ENCODE data around the gene UFSP1. TPM values are rescaled to one million over a fixed set of nuclear protein-coding genes. Genes with fewer than 3 reads are reported as not detected.
A peak's percentile ranks its signal among the peaks of the same experiment; 100 is the strongest.

The UFSP1 gene
- total and polyA plus RNA-seq, 2 of the 13 experiments (the other 11 are each of a cell fraction or from before 2014, with no cell fraction given): 0.65 to 3.3 TPM

DNA sequence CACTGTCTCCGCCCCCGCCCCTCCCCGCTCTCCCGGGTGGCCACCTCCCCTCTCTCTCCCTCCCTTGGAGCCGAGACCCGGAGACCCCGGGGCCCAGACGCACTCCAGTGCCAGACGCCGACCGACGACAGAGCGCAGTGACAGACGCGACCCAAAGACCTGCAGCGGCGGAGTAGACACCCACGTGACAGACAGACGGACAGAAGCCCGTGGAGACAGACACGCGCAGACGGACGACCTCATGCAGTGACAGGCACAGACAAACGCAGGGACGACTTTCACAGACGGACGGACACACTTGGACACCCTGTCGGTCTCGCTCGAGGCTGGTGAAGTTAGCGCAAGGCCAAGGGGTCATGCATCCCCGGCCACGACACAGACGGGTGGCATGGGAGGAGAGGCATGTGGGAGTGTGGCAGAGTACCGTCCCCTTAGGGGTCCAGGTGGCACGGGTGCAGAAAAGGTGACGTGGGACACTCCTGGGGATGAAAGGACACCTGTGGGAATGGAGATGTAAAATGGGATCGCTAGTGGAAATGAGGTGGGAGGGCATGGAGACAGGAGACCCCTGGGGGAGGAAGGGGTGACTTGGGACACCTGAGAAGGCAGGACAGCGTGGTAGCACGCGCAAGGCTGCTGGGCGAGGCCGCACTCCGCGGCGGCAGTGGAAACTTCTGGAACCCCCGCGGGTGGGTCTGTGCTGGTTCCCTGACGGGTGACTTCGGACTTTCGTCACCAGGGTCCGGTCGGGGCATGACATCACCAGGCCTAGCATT is 6.6 kb upstream of the UFSP1 start (continued):
- no peak for TF ChIP-seq ZNF552 (CRISPR knock-in tag; IDR thresholded peaks at IDR 0.05; ENCODE audit: borderline replicate concordance)
- TF ChIP-seq, protein P1, sequence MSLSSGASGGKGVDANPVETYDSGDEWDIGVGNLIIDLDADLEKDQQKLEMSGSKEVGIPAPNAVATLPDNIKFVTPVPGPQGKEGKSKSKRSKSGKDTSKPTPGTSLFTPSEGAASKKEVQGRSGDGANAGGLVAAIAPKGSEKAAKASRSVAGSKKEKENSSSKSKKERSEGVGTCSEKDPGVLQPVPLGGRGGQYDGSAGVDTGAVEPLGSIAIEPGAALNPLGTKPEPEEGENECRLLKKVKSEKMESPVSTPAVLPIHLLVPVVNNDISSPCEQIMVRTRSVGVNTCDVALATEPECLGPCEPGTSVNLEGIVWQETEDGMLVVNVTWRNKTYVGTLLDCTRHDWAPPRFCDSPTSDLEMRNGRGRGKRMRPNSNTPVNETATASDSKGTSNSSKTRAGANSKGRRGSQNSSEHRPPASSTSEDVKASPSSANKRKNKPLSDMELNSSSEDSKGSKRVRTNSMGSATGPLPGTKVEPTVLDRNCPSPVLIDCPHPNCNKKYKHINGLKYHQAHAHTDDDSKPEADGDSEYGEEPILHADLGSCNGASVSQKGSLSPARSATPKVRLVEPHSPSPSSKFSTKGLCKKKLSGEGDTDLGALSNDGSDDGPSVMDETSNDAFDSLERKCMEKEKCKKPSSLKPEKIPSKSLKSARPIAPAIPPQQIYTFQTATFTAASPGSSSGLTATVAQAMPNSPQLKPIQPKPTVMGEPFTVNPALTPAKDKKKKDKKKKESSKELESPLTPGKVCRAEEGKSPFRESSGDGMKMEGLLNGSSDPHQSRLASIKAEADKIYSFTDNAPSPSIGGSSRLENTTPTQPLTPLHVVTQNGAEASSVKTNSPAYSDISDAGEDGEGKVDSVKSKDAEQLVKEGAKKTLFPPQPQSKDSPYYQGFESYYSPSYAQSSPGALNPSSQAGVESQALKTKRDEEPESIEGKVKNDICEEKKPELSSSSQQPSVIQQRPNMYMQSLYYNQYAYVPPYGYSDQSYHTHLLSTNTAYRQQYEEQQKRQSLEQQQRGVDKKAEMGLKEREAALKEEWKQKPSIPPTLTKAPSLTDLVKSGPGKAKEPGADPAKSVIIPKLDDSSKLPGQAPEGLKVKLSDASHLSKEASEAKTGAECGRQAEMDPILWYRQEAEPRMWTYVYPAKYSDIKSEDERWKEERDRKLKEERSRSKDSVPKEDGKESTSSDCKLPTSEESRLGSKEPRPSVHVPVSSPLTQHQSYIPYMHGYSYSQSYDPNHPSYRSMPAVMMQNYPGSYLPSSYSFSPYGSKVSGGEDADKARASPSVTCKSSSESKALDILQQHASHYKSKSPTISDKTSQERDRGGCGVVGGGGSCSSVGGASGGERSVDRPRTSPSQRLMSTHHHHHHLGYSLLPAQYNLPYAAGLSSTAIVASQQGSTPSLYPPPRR (CRISPR knock-in tag; IDR thresholded peaks at IDR 0.05; ENCODE audit: borderline replicate concordance): 0 out of 2 replicates have a peak, but pooled peaks have one; percentile 23
- TF ChIP-seq, protein P2, sequence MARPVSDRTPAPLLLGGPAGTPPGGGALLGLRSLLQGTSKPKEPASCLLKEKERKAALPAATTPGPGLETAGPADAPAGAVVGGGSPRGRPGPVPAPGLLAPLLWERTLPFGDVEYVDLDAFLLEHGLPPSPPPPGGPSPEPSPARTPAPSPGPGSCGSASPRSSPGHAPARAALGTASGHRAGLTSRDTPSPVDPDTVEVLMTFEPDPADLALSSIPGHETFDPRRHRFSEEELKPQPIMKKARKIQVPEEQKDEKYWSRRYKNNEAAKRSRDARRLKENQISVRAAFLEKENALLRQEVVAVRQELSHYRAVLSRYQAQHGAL (CRISPR knock-in tag; IDR thresholded peaks at IDR 0.05; ENCODE audit: not compliant biosample characterization): no peak
- TF ChIP-seq, protein P3, sequence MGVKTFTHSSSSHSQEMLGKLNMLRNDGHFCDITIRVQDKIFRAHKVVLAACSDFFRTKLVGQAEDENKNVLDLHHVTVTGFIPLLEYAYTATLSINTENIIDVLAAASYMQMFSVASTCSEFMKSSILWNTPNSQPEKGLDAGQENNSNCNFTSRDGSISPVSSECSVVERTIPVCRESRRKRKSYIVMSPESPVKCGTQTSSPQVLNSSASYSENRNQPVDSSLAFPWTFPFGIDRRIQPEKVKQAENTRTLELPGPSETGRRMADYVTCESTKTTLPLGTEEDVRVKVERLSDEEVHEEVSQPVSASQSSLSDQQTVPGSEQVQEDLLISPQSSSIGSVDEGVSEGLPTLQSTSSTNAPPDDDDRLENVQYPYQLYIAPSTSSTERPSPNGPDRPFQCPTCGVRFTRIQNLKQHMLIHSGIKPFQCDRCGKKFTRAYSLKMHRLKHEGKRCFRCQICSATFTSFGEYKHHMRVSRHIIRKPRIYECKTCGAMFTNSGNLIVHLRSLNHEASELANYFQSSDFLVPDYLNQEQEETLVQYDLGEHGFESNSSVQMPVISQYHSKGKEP (CRISPR knock-in tag; IDR thresholded peaks at IDR 0.05): no peak
- TF ChIP-seq CCAR2 (optimal IDR thresholded peaks at IDR 0.05; ENCODE audit: low read depth, low read length): no peak
- peak; percentile 94 for TF ChIP-seq EZH2 (conservative IDR thresholded peaks at IDR 0.05; ENCODE audit: low read depth, low read length)
- TF ChIP-seq, protein P4, sequence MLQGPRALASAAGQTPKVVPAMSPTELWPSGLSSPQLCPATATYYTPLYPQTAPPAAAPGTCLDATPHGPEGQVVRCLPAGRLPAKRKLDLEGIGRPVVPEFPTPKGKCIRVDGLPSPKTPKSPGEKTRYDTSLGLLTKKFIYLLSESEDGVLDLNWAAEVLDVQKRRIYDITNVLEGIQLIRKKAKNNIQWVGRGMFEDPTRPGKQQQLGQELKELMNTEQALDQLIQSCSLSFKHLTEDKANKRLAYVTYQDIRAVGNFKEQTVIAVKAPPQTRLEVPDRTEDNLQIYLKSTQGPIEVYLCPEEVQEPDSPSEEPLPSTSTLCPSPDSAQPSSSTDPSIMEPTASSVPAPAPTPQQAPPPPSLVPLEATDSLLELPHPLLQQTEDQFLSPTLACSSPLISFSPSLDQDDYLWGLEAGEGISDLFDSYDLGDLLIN (CRISPR knock-in tag; IDR thresholded peaks at IDR 0.05; ENCODE audit: borderline replicate concordance): no peak
- TF ChIP-seq SNAI1 (CRISPR knock-in tag; IDR thresholded peaks at IDR 0.05; ENCODE audit: borderline replicate concordance): no peak
- TF ChIP-seq, protein P5, sequence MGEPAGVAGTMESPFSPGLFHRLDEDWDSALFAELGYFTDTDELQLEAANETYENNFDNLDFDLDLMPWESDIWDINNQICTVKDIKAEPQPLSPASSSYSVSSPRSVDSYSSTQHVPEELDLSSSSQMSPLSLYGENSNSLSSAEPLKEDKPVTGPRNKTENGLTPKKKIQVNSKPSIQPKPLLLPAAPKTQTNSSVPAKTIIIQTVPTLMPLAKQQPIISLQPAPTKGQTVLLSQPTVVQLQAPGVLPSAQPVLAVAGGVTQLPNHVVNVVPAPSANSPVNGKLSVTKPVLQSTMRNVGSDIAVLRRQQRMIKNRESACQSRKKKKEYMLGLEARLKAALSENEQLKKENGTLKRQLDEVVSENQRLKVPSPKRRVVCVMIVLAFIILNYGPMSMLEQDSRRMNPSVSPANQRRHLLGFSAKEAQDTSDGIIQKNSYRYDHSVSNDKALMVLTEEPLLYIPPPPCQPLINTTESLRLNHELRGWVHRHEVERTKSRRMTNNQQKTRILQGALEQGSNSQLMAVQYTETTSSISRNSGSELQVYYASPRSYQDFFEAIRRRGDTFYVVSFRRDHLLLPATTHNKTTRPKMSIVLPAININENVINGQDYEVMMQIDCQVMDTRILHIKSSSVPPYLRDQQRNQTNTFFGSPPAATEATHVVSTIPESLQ (CRISPR knock-in tag; conservative IDR thresholded peaks at IDR 0.05): no peak
- TF ChIP-seq MED1 (CRISPR knock-in tag; IDR thresholded peaks at IDR 0.05): no peak
- TF ChIP-seq JUND (CRISPR knock-in tag; IDR thresholded peaks at IDR 0.05): no peak
- no peak for TF ChIP-seq POLR2AphosphoS2 (IDR thresholded peaks at IDR 0.05; ENCODE audit: low read depth, low read length)
- no peak for TF ChIP-seq ZC3H13 (CRISPR knock-in tag; IDR thresholded peaks at IDR 0.05)
- TF ChIP-seq ZNF605 (CRISPR knock-in tag; IDR thresholded peaks at IDR 0.05): no peak
- no peak for TF ChIP-seq IKZF1 (IDR thresholded peaks at IDR 0.05)

All from HepG2 (cell line).